ENCODE data around the gene PKP3. TPM values are rescaled to one million over a fixed set of nuclear protein-coding genes. Genes with fewer than 3 reads are reported as not detected.
"Not testable (repeated sequence)": the region's sequence is repeated elsewhere in the genome, so short reads cannot be mapped to it uniquely, and the experiment has no call there.

Gene PKP3, protein sequence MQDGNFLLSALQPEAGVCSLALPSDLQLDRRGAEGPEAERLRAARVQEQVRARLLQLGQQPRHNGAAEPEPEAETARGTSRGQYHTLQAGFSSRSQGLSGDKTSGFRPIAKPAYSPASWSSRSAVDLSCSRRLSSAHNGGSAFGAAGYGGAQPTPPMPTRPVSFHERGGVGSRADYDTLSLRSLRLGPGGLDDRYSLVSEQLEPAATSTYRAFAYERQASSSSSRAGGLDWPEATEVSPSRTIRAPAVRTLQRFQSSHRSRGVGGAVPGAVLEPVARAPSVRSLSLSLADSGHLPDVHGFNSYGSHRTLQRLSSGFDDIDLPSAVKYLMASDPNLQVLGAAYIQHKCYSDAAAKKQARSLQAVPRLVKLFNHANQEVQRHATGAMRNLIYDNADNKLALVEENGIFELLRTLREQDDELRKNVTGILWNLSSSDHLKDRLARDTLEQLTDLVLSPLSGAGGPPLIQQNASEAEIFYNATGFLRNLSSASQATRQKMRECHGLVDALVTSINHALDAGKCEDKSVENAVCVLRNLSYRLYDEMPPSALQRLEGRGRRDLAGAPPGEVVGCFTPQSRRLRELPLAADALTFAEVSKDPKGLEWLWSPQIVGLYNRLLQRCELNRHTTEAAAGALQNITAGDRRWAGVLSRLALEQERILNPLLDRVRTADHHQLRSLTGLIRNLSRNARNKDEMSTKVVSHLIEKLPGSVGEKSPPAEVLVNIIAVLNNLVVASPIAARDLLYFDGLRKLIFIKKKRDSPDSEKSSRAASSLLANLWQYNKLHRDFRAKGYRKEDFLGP
- polyA plus RNA-seq: 71.6 TPM
- long read RNA-seq, donor 1, transcript PKP3-201 (13 exons, 2,809 nt): major isoform, 9 of 25 reads
- long read RNA-seq, donor 1, partial matches to known transcripts: 15 of 25 reads
- long read RNA-seq, donor 1, other reads (novel, unspliced or antisense): 0 of 25 reads
- long read RNA-seq, donor 2, transcript PKP3-201 (13 exons, 2,809 nt): major isoform, 14 of 87 reads
- long read RNA-seq, donor 2, partial matches to known transcripts: 70 of 87 reads
- long read RNA-seq, donor 2, other reads (novel, unspliced or antisense): 0 of 87 reads
- long read RNA-seq, donor 3: 0 reads
- long read RNA-seq, donor 4, partial matches to known transcripts: 0 of 2 reads
- long read RNA-seq, donor 4, other reads (novel, unspliced or antisense): 0 of 2 reads
- long read RNA-seq, donor 5, transcript PKP3-201 (13 exons, 2,809 nt): major isoform, 9 of 9 reads
- long read RNA-seq, donor 5, partial matches to known transcripts: 0 of 9 reads
- long read RNA-seq, donor 5, other reads (novel, unspliced or antisense): 0 of 9 reads
- long read RNA-seq, donor 6, transcript PKP3-201 (13 exons, 2,809 nt): major isoform, 19 of 20 reads
- long read RNA-seq, donor 6, partial matches to known transcripts: 0 of 20 reads
- long read RNA-seq, donor 6, other reads (novel, unspliced or antisense): 0 of 20 reads
- long read RNA-seq, donor 7, partial matches to known transcripts: 14 of 19 reads
- long read RNA-seq, donor 7, other reads (novel, unspliced or antisense): 0 of 19 reads
- long read RNA-seq, donor 8, transcript PKP3-201 (13 exons, 2,809 nt): major isoform, 19 of 19 reads
- long read RNA-seq, donor 8, partial matches to known transcripts: 0 of 19 reads
- long read RNA-seq, donor 8, other reads (novel, unspliced or antisense): 0 of 19 reads
- long read RNA-seq, donor 9, transcript PKP3-201 (13 exons, 2,809 nt): major isoform, 12 of 17 reads
- long read RNA-seq, donor 9, partial matches to known transcripts: 5 of 17 reads
- long read RNA-seq, donor 9, other reads (novel, unspliced or antisense): 0 of 17 reads
- long read RNA-seq, donor 10, transcript PKP3-201 (13 exons, 2,809 nt): major isoform, 15 of 51 reads
- long read RNA-seq, donor 10, partial matches to known transcripts: 34 of 51 reads
- long read RNA-seq, donor 10, other reads (novel, unspliced or antisense): 0 of 51 reads
- long read RNA-seq, donor 11, transcript PKP3-201 (13 exons, 2,809 nt): major isoform, 11 of 33 reads
- long read RNA-seq, donor 11, partial matches to known transcripts: 22 of 33 reads
- long read RNA-seq, donor 11, other reads (novel, unspliced or antisense): 0 of 33 reads

DNA sequence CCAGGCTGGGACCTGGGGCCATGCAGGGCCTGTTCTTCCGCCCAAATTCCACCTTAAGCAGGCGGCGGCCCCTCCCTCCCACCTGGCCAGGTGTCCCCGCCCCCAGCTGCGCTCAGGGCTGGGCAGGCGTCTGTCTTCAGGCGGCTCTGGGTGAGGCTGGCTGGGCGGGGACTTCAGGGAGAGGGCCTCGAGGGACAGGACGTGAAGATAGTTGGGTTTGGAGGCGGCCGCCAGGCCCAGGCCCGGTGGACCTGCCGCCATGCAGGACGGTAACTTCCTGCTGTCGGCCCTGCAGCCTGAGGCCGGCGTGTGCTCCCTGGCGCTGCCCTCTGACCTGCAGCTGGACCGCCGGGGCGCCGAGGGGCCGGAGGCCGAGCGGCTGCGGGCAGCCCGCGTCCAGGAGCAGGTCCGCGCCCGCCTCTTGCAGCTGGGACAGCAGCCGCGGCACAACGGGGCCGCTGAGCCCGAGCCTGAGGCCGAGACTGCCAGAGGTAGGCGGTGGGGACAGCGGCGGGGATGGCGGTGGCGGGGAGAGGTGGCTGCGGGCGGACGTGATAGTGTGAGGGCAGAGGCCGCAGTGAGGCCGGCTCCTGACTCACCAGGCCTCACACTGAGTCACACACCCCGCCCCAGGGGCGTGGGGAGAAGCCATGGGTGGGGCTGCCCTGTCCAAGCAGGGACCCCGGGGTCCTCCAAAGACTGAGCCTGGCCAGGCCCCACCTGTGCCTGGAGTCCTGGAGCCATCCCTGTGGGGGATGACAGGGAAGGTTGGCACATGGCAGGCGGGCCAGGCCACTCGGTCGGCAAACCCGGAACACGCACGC, at the start of gene PKP3:
PKP3 (plus strand) TSS at position 176 of the 824 bp plus-strand sequence; CDS start at position 260, 84 bp downstream.
- Histone ChIP-seq H3K4me1 (ENCODE audit: control insufficient read depth, insufficient read depth, low read length) (peaks cover 27% of the 10 kb centered on the region), H3K36me3 (ENCODE audit: control insufficient read depth, insufficient read depth, low read length) (peaks cover 8% of the 10 kb centered on the region), H3K27ac (ENCODE audit: low read length) (peak within 1 kb of the TSS; percentile 100), H3K4me3 (ENCODE audit: low read length) (peak within 1 kb of the TSS; percentile 83), H3K9me3 (ENCODE audit: control insufficient read depth, low read depth, low read length) (peaks cover 10% of the 10 kb centered on the region), H3K27me3 (ENCODE audit: control insufficient read depth, insufficient read depth, low read length) (no peaks in the 10 kb centered on the region)
- peak; percentile 87 to 95 for DNase-seq
- WGBS (ENCODE audit: insufficient coverage, low lambda C conversion rate): no CpG with 5 or more reads among the region's 57 CpGs

DNA sequence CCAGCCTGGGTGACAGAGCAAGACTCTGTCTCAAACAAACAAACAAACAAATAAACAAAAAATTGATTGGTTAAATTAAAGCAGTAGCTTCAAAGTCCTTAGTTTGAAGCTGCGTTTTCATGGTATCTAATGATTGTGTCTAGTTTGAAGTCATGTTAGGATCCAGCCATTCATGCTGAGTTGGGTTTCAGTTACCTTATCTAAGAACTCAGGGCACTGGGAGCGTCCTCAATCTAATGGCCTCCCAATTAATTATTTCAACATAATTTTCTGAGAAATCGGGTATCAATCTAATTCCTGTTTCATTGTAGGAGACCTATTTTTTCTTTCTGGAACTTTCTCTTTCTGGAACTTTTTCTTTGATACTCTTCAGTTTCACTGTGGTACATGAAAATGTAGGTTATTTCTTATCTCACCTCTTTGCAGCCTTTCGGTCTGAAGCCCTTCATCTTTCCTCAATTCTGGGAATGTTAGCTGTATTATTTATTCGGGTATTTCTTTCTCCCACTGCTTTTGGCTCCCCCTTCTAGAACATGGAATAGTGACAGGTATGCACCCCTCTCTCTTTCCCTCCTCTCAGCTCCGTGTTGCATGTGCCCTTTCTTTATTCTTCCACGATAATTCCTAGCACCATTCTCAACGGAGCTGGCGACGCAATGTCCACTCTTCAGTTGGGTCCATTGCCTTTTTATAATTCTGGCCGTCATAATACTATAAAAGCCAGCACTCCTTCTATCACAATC, 49.0 kb upstream of the PKP3 start:
- WGBS (ENCODE audit: insufficient coverage, low lambda C conversion rate): 89% methylated on average over 3 of the region's 11 CpGs
- H3K27ac ChIP-seq (ENCODE audit: low read length): no peak overlapping the region
- no peak for DNase-seq

DNA sequence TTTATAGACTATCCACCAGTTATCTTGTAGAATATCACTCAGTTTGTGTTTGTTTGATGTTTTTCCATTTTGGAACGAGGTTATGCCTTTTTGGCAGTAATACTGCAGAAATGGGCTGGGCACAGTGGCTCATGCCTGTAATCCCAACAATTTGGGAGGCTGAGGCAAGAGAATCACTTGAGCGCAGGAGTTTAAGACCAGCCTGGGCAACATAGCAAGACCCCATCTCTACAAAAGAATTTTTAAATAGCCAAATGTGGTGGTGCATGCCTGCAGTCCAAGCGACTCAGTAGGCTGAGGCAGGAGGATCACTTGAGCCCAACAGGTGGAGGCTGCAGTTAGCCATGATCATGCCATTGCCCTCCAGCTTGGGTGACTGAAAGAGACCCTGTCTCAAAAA, 47.5 kb upstream of the PKP3 start:
- H3K9me3 ChIP-seq (ENCODE audit: control insufficient read depth, low read depth, low read length): no peaks in the 10 kb centered on the region
- peaks cover 17% of the 10 kb centered on the region for H3K4me1 ChIP-seq (ENCODE audit: control insufficient read depth, insufficient read depth, low read length)
- DNase-seq: no peak
- H3K4me3 ChIP-seq (ENCODE audit: low read length): no peak overlapping the region
- H3K36me3 ChIP-seq (ENCODE audit: control insufficient read depth, insufficient read depth, low read length): no peaks in the 10 kb centered on the region
- H3K27me3 ChIP-seq (ENCODE audit: control insufficient read depth, insufficient read depth, low read length): no peaks in the 10 kb centered on the region
- no CpG with 5 or more reads among the region's 3 CpGs for WGBS (ENCODE audit: insufficient coverage, low lambda C conversion rate)
- no peak overlapping the region for H3K27ac ChIP-seq (ENCODE audit: low read length)

More for the DNA sequence above, 49.0 kb upstream of the PKP3 start:
- no peaks in the 10 kb centered on the region for H3K9me3 ChIP-seq (ENCODE audit: control insufficient read depth, low read depth, low read length)
- H3K4me1 ChIP-seq (ENCODE audit: control insufficient read depth, insufficient read depth, low read length): peaks cover 2% of the 10 kb centered on the region
- H3K27me3 ChIP-seq (ENCODE audit: control insufficient read depth, insufficient read depth, low read length): no peaks in the 10 kb centered on the region
- no peak overlapping the region for H3K4me3 ChIP-seq (ENCODE audit: low read length)
- no peaks in the 10 kb centered on the region for H3K36me3 ChIP-seq (ENCODE audit: control insufficient read depth, insufficient read depth, low read length)

DNA sequence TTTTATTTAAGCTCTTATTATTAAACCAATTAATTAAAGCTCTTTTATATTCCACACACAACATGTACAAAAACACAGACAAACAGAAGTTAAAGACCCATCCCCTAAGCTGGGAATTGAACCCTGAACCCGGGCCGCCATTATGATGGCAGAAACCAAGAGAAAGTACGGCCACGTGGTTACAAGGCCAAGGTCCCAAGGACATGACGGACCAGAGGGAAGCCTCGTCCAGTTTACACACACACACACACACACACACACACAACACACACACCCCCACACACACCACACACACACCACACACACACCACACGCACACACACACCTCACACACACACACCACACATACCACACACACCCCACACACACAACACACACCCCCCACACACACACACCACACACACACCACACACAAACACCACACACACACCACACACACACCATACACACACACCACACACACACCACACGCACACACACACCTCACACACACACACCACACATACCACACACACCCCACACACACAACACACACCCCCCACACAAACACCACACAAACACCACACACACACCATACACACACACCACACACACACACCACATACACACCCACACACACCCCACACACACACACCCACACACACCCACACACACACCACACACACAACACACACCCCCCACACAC, 44.6 kb upstream of the PKP3 start:
- no CpG with 5 or more reads among the region's 8 CpGs for WGBS (ENCODE audit: insufficient coverage, low lambda C conversion rate)
- not testable (repeated sequence) for H3K9me3 ChIP-seq (ENCODE audit: control insufficient read depth, low read depth, low read length); H3K27ac ChIP-seq (ENCODE audit: low read length); H3K27me3 ChIP-seq (ENCODE audit: control insufficient read depth, insufficient read depth, low read length); H3K36me3 ChIP-seq (ENCODE audit: control insufficient read depth, insufficient read depth, low read length); H3K4me3 ChIP-seq (ENCODE audit: low read length)
- H3K4me1 ChIP-seq (ENCODE audit: control insufficient read depth, insufficient read depth, low read length): peaks cover 30% of the 10 kb centered on the region
- peak in 1 of 2 donors; percentile 44 for DNase-seq

DNA sequence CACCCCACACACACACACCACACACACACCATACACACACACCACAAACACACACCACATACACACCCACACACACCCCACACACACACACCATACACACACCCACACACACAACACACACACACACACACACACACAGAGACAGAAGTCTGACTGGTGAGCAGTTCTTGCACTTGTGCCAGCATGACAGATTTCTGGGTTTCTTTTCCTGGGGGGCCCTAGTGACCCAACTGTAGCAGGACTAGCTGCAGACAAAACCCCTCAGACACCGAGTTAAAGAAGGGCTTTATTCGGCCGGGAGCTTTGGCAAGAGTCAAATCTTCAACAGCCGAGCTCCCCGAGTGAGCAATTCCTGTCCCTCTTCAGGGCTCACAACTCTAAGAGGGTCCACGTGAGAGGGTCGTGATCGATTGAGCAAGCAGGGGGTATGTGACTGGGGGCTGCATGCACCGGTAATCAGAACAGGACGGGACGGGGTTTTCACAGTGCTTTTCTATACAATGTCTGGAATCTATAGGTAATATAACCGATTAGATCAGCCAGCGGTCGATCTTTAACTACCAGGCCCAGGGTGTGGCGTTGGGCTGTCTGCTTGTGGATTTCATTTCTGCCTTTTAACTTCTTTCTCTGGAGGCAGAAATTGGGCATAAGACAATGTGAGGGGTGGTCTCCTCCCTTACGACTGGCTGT, 43.8 kb upstream of the PKP3 start:
- not testable (repeated sequence) for H3K4me3 ChIP-seq (ENCODE audit: low read length); H3K9me3 ChIP-seq (ENCODE audit: control insufficient read depth, low read depth, low read length); H3K36me3 ChIP-seq (ENCODE audit: control insufficient read depth, insufficient read depth, low read length); DNase-seq; H3K27me3 ChIP-seq (ENCODE audit: control insufficient read depth, insufficient read depth, low read length)
- WGBS (ENCODE audit: insufficient coverage, low lambda C conversion rate): no CpG with 5 or more reads among the region's 16 CpGs
- Histone ChIP-seq H3K27ac (ENCODE audit: low read length) (peak overlapping the region; percentile 61), H3K4me1 (ENCODE audit: control insufficient read depth, insufficient read depth, low read length) (peaks cover 30% of the 10 kb centered on the region)

DNA sequence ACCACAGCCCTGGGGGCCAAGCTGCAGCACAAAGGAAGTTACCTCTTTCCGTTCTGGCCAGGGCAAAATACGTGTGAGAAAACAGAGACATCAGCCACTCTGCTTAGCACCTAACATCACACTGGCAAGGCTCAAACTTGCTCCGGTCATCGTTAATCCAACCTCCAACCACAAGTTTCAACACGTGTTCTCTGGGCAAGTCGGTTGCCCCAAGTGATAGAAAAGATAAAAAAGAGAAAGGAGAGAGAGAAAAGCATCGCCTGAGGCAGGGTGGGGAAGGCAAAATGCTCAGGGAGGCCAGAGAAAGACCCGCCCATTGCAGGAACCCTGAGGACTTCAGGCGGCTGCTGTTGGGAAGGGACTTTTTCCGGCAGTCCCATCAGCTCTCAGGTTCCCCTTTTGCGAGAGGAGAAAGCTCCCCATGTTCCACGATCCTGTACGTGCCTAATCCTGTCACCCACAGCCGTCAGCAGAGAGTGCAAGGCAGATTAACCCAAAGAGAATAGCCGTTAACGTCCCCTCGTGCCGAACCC, 43.2 kb upstream of the PKP3 start:
- Histone ChIP-seq H3K4me1 (ENCODE audit: control insufficient read depth, insufficient read depth, low read length) (peaks cover 36% of the 10 kb centered on the region), H3K36me3 (ENCODE audit: control insufficient read depth, insufficient read depth, low read length) (no peaks in the 10 kb centered on the region), H3K4me3 (ENCODE audit: low read length) (no peak overlapping the region), H3K27me3 (ENCODE audit: control insufficient read depth, insufficient read depth, low read length) (no peaks in the 10 kb centered on the region), H3K9me3 (ENCODE audit: control insufficient read depth, low read depth, low read length) (no peaks in the 10 kb centered on the region), H3K27ac (ENCODE audit: low read length) (peak overlapping the region; percentile 61)
- no CpG with 5 or more reads among the region's 18 CpGs for WGBS (ENCODE audit: insufficient coverage, low lambda C conversion rate)
- peak in 1 of 2 donors; percentile 60 for DNase-seq

DNA sequence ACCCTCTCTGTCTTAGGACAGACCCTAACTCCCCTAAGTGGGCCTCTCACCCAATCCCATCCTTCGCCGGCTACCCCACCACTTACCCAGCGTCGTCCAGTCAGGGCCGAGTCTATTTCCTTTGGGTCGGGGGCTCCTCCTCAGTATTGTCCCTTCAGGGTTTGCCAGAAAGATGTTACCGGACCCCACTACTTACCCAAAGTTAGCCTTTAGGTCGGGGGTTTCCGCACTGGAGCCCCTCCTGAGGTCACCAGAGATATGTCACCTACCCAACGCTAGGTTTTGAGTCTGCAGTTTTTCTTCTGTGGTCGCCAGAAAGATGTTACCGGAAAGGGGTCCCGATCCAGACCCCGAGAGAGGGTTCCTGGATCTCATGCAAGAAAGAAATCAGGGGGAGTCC, 42.6 kb upstream of the PKP3 start:
- no peak for DNase-seq
- H3K27ac ChIP-seq (ENCODE audit: low read length): no peak overlapping the region
- H3K36me3 ChIP-seq (ENCODE audit: control insufficient read depth, insufficient read depth, low read length): no peaks in the 10 kb centered on the region
- H3K4me3 ChIP-seq (ENCODE audit: low read length): no peak overlapping the region
- H3K27me3 ChIP-seq (ENCODE audit: control insufficient read depth, insufficient read depth, low read length): no peaks in the 10 kb centered on the region
- H3K4me1 ChIP-seq (ENCODE audit: control insufficient read depth, insufficient read depth, low read length): peaks cover 36% of the 10 kb centered on the region
- no peaks in the 10 kb centered on the region for H3K9me3 ChIP-seq (ENCODE audit: control insufficient read depth, low read depth, low read length)
- WGBS (ENCODE audit: insufficient coverage, low lambda C conversion rate): 100% methylated on average over 1 of the region's 14 CpGs
